ENCODE data around the gene SFTPA2.

GRCh38 chr10:79601939-79602338 is 41.7 kb upstream of the SFTPA2 start:
- TF ChIP-seq CTCF (IDR thresholded peaks at IDR 0.05) (no peak), POLR2A (IDR thresholded peaks at IDR 0.05) (no peak)

Data from vagina (tissue), 2 donors.